ENCODE measurements around the gene CD164.

CD164 gene

DNA sequence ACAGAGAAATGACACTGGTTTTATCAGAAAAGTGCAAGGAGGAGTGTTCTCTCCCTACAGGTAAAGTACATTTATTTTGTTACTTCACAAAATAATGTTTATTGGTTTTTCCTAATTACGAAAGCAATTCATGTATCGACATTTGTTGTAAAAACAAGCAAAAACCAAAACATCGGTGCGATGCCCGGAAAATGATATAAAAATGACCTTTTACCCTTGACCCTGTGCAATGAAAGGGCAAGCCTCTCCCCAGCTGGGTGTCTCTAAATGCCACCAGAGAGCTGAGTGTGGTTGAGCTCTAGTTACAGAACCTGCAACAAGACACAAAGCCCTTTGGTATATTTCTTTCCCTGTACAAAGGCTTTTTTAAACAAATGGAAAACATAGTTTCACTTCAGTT is 65.4 kb downstream of the CD164 start:
- Histone ChIP-seq H3F3A (ENCODE audit: insufficient read depth) (no peaks in the 10 kb centered on the region), H3K9me2 (replicated peaks; ENCODE audit: insufficient read depth, low read length) (no peaks in the 10 kb centered on the region), H3K9me3 (ENCODE audit: insufficient read depth, low read length) (no peaks in the 10 kb centered on the region), H3K79me2 (ENCODE audit: insufficient read depth, low read length) (no peaks in the 10 kb centered on the region), H3K4me2 (ENCODE audit: low read depth, low read length, poor library complexity, severe bottlenecking) (no peak overlapping the region), H3K9ac (ENCODE audit: low read length) (no peak overlapping the region), H3K27ac (ENCODE audit: low read depth, low read length) (no peak overlapping the region), H2AFZ (ENCODE audit: low read depth, low read length, severe bottlenecking) (no peak overlapping the region), H3K4me3 (ENCODE audit: insufficient read depth, low read length, poor library complexity, severe bottlenecking) (no peak overlapping the region), H3K36me3 (ENCODE audit: low read length) (no peaks in the 10 kb centered on the region), H3K27me3 (ENCODE audit: low read length) (no peaks in the 10 kb centered on the region), H4K20me1 (ENCODE audit: low read depth, low read length) (no peaks in the 10 kb centered on the region)
- no peak for TF ChIP-seq EZH2phosphoT487 (conservative IDR thresholded peaks at IDR 0.05; ENCODE audit: low read length)
- TF ChIP-seq, protein P1, sequence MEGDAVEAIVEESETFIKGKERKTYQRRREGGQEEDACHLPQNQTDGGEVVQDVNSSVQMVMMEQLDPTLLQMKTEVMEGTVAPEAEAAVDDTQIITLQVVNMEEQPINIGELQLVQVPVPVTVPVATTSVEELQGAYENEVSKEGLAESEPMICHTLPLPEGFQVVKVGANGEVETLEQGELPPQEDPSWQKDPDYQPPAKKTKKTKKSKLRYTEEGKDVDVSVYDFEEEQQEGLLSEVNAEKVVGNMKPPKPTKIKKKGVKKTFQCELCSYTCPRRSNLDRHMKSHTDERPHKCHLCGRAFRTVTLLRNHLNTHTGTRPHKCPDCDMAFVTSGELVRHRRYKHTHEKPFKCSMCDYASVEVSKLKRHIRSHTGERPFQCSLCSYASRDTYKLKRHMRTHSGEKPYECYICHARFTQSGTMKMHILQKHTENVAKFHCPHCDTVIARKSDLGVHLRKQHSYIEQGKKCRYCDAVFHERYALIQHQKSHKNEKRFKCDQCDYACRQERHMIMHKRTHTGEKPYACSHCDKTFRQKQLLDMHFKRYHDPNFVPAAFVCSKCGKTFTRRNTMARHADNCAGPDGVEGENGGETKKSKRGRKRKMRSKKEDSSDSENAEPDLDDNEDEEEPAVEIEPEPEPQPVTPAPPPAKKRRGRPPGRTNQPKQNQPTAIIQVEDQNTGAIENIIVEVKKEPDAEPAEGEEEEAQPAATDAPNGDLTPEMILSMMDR (IDR thresholded peaks at IDR 0.05; ENCODE audit: insufficient read depth, low read length, poor library complexity, severe bottlenecking): no peak

Measured in SU-DHL-6 (cell line).